Activated naive CD4-positive, alpha-beta T cell treated with anti-CD3 and anti-CD28 coated beads, Interleukin-2, amount 50 U/mL, for 24 hours (primary cell): ENCODE results near the gene TEP1.
"Not testable (repeated sequence)": the region's sequence is repeated elsewhere in the genome, so short reads cannot be mapped to it uniquely, and the experiment has no call there.

ENCODE experiments used
- H3K27ac Mint-ChIP-seq: one replicate; pipeline ENCODE4 v1.8.0; 2021; ENCODE audit warnings: mild to moderate bottlenecking, mixed read lengths
- H3K27me3 Mint-ChIP-seq: one replicate; pipeline ENCODE4 v1.8.0; 2021; ENCODE audit warnings: mixed read lengths
- H3K36me3 Mint-ChIP-seq: one replicate; pipeline ENCODE4 v1.8.0; 2021; ENCODE audit warnings: mixed read lengths
- H3K4me1 Mint-ChIP-seq: one replicate; pipeline ENCODE4 v1.8.0; 2021; ENCODE audit warnings: mixed read lengths
- H3K4me3 Mint-ChIP-seq: one replicate; pipeline ENCODE4 v1.8.0; 2021; ENCODE audit warnings: mild to moderate bottlenecking, mixed read lengths
- H3K9me3 Mint-ChIP-seq: one replicate; pipeline ENCODE4 v1.8.0; 2021; ENCODE audit warnings: mixed read lengths

TEP1 gene

DNA sequence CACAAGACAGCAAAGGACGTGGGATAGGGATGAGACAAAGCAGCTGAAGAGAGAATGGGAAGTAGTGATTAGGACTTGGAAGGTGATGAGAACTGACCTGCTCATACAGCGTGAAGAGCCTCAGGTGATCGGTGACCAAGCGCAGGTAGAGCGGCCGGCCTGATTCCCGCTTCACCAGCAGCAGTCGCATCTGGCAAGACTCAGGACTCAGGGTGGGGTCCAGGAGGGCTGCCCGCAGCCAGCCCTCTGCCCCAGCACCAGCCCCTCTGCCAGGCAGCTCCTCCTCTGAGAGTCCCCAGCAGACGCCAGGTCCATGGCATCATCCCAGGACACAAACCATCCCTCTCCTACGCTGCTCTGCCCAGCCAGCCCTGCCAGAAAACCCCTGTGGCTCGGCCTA is 30.8 kb downstream of the TEP1 start:
- Mint-ChIP-seq H3K4me1 (no peaks in the 10 kb centered on the region), H3K9me3 (no peaks in the 10 kb centered on the region), H3K27ac (peak overlapping the region; percentile 68), H3K27me3 (no peaks in the 10 kb centered on the region), H3K36me3 (peaks cover 12% of the 10 kb centered on the region), H3K4me3 (no peak overlapping the region)

DNA sequence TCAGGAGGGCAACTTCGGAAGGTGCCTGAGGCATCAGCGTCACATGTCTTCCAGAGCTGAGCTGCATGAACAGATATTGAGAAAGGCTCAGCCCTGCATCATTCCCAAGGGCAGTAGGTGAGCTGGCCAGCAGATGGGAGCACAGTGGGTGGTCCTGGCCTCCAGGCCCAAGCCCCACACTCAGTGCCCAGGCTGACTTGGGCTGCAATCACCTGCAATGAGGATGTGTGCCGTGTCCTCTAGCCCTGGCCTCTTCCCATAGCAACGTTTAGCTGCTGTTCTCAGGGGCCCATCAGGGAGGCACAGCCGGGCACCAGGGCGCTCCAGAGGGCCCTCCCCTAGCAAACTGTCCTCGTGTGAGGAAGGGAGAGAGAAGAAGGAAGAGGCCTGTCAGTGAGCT is 32.0 kb downstream of the TEP1 start:
- Mint-ChIP-seq H3K27me3 (no peaks in the 10 kb centered on the region), H3K27ac (no peak overlapping the region), H3K36me3 (peaks cover 12% of the 10 kb centered on the region), H3K9me3 (no peaks in the 10 kb centered on the region), H3K4me1 (no peaks in the 10 kb centered on the region), H3K4me3 (no peak overlapping the region)

DNA sequence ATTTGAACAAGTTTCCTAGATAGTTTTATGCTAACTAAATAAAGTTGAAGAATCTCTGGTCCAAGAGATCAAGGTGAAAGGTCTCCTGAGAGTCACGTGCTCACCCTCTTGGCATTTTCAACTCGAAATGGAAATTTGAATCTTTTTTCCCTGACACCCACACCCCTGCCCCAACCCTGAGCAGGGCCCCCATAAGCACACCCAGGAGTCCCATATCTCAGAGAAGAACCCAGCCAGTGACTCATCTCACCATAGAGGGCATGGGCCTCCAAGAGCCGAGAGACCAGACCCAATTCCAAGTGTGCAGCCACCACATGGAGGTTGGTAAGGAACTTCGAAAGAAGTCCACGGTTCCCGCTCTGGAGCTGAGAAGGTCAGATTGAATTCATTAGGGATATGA is 32.6 kb downstream of the TEP1 start:
- H3K27me3 Mint-ChIP-seq: no peaks in the 10 kb centered on the region
- no peaks in the 10 kb centered on the region for H3K9me3 Mint-ChIP-seq
- H3K4me1 Mint-ChIP-seq: no peaks in the 10 kb centered on the region
- peaks cover 12% of the 10 kb centered on the region for H3K36me3 Mint-ChIP-seq
- no peak overlapping the region for H3K4me3 Mint-ChIP-seq
- no peak overlapping the region for H3K27ac Mint-ChIP-seq

DNA sequence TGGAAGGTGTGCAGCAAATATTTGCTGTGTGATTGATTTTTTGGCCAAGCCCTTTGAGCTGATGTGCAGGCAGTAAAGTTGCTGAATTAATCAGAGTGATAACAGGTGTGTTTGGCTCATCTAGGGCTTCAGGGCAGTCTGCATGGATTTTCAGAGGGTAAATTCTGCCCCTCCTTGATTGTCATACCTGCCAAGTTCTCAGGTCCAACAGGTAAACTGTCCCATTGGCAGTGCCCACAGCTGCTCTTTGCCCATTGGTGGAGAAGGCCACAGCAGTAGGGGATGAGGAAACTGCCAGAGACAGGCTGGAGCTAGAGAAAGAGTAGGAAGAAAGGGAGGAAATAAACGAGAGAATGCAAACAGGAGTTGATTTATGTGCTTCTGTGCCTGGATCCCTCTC is 33.6 kb downstream of the TEP1 start:
- Mint-ChIP-seq H3K27ac (no peak overlapping the region), H3K36me3 (peaks cover 12% of the 10 kb centered on the region), H3K4me1 (no peaks in the 10 kb centered on the region), H3K27me3 (no peaks in the 10 kb centered on the region), H3K4me3 (no peak overlapping the region), H3K9me3 (no peaks in the 10 kb centered on the region)

DNA sequence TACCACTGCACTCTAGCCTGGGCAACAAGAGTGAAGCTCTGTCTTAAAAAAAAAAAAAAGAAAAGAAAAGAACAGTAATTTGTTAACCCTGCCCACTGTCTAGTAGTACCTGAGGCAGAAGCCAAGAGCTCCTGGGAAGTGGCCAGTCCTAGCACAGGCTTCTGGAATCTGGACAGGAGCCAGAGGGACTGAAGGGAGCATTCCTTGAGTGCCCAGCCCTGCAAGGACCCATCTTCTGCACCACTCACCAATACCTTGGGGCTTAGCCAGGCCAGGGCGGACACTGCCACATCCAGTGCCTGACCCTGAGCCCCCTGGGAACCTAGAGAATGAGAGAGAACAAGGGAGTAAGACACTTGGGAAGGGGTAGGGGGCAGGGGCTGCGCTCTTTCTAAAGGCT is 36.1 kb downstream of the TEP1 start:
- Mint-ChIP-seq H3K27ac (no peak overlapping the region), H3K4me1 (no peaks in the 10 kb centered on the region)

DNA sequence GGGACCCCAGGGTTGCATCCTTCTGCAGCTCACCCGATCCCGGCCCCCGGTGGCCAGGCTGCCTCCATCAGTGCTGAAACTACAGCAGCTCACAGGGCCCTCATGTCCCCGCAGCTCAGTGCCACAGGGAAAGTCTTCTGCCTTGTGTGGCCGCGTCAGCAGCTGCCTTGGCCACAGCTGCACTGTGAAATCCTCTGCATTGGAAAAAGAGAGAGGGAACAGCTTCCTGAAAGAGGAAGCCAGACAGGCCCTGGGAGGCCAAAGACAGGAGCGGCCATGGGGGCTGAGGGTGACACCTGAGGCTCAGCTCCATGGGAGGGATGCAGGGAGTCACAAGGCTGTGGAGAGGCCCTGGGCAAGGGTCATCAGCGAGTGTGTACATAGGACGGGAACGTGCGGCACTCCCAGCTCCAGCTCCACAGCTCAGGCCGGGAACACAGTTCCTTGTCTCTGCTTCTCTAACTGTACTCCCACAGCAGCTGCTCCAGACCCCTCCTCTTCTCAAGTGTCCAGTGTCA is 37.2 kb downstream of the TEP1 start:
- Mint-ChIP-seq H3K36me3 (peaks cover 15% of the 10 kb centered on the region), H3K4me1 (no peaks in the 10 kb centered on the region), H3K27ac (no peak overlapping the region), H3K27me3 (no peaks in the 10 kb centered on the region), H3K4me3 (no peak overlapping the region), H3K9me3 (no peaks in the 10 kb centered on the region)

More for the DNA sequence above, 36.1 kb downstream of the TEP1 start:
- no peaks in the 10 kb centered on the region for H3K27me3 Mint-ChIP-seq
- H3K4me3 Mint-ChIP-seq: no peak overlapping the region
- H3K36me3 Mint-ChIP-seq: peaks cover 12% of the 10 kb centered on the region
- H3K9me3 Mint-ChIP-seq: no peaks in the 10 kb centered on the region

DNA sequence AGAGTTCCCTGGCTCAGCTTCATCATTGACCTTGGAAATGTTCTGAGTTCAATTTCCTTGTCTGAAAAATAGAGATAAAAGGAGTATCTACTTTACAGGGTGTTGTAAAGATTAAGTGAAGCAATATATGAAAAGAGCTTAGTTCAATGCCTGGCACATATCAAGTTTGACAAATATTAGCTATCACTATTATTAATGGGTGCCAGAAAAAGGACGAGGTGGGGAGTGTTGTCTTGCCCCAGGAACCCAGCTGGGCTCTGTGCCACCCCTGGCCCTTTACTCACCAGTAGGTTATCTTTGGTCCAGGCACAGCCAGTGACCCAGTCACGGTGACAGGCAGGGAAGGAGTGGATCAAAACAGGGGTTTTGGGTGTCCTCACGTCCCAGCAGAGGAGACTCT is 37.8 kb downstream of the TEP1 start:
- no peaks in the 10 kb centered on the region for H3K27me3 Mint-ChIP-seq
- no peak overlapping the region for H3K27ac Mint-ChIP-seq
- peaks cover 12% of the 10 kb centered on the region for H3K36me3 Mint-ChIP-seq
- H3K4me1 Mint-ChIP-seq: no peaks in the 10 kb centered on the region
- H3K9me3 Mint-ChIP-seq: no peaks in the 10 kb centered on the region
- H3K4me3 Mint-ChIP-seq: no peak overlapping the region

- peaks cover 26% of the 10 kb centered on the region for H3K36me3 Mint-ChIP-seq
- no peak overlapping the region for H3K4me3 Mint-ChIP-seq
- H3K4me1 Mint-ChIP-seq: peaks cover 3% of the 10 kb centered on the region
- no peaks in the 10 kb centered on the region for H3K27me3 Mint-ChIP-seq
- no peak overlapping the region for H3K27ac Mint-ChIP-seq
- H3K9me3 Mint-ChIP-seq: no peaks in the 10 kb centered on the region
Observed at GRCh38 chr14:20372796-20373195, 40.5 kb downstream of the TEP1 start.

DNA sequence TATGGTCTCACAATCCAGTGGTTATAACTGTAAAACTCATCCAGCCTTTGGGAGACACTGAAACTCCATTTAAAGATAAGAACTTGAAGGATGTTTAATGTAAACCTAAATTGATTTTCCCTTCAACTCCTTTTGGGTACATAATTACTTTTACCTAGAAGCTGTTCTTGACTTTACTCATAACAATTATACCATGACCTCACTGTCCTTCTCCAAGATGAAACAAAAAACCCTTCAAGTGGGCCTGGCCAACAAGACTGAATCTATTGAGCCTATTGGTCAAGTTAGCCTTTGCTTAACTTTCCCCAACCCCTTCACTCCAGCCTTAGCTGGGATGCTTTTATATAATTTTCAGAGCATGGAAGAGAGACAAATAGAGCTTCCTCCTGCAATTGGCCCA is 47.4 kb downstream of the TEP1 start:
- H3K4me3 Mint-ChIP-seq: no peak overlapping the region
- H3K36me3 Mint-ChIP-seq: peaks cover 18% of the 10 kb centered on the region
- no peak overlapping the region for H3K27ac Mint-ChIP-seq
- H3K4me1 Mint-ChIP-seq: peaks cover 4% of the 10 kb centered on the region
- no peaks in the 10 kb centered on the region for H3K9me3 Mint-ChIP-seq
- no peaks in the 10 kb centered on the region for H3K27me3 Mint-ChIP-seq

- H3K27ac Mint-ChIP-seq: peak overlapping the region; percentile 85
Observed at GRCh38 chr14:20358474-20358873, 54.8 kb downstream of the TEP1 start.

GRCh38 chr14:20356422-20356821 is 56.9 kb downstream of the TEP1 start:
- H3K27ac Mint-ChIP-seq: no peak overlapping the region
- H3K4me1 Mint-ChIP-seq: peaks cover 4% of the 10 kb centered on the region
- no peaks in the 10 kb centered on the region for H3K9me3 Mint-ChIP-seq
- no peaks in the 10 kb centered on the region for H3K27me3 Mint-ChIP-seq
- H3K36me3 Mint-ChIP-seq: peaks cover 12% of the 10 kb centered on the region
- no peak overlapping the region for H3K4me3 Mint-ChIP-seq

More at GRCh38 chr14:20358474-20358873, 54.8 kb downstream of the TEP1 start:
- not testable (repeated sequence) for H3K9me3 Mint-ChIP-seq, H3K27me3 Mint-ChIP-seq, H3K4me3 Mint-ChIP-seq, H3K4me1 Mint-ChIP-seq
- peaks cover 12% of the 10 kb centered on the region for H3K36me3 Mint-ChIP-seq

- Mint-ChIP-seq H3K27me3 (no peaks in the 10 kb centered on the region), H3K9me3 (no peaks in the 10 kb centered on the region), H3K27ac (no peak overlapping the region), H3K36me3 (peaks cover 6% of the 10 kb centered on the region), H3K4me1 (no peaks in the 10 kb centered on the region), H3K4me3 (no peak overlapping the region)
Observed at GRCh38 chr14:20350860-20351259, 62.4 kb downstream of the TEP1 start.

DNA sequence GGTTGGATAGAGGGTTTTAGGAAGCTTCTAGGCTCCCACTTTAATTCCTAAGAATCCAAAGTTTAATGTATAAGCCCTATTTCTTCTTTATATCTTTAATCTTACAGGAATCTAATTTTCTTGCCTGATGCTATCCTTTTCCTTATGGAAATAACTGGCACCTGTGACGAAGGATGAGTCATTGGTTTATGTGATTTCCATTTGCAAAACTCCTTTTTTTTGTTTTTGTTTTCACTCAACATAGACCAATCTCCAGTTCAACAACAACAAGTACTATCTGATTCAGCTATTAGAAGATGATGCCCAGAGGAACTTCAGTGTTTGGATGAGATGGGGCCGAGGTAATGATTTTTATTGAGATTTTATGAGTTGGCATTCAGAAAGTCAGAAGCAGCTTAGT is 63.0 kb downstream of the TEP1 start:
- Mint-ChIP-seq H3K9me3 (no peaks in the 10 kb centered on the region), H3K27ac (no peak overlapping the region), H3K4me3 (no peak overlapping the region), H3K4me1 (peaks cover 4% of the 10 kb centered on the region), H3K27me3 (no peaks in the 10 kb centered on the region), H3K36me3 (peaks cover 7% of the 10 kb centered on the region)

GRCh38 chr14:20347747-20348146 is 65.6 kb downstream of the TEP1 start:
- Mint-ChIP-seq H3K27ac (no peak overlapping the region), H3K36me3 (peaks cover 5% of the 10 kb centered on the region), H3K9me3 (no peaks in the 10 kb centered on the region), H3K4me3 (no peak overlapping the region), H3K27me3 (no peaks in the 10 kb centered on the region), H3K4me1 (peaks cover 10% of the 10 kb centered on the region)

DNA sequence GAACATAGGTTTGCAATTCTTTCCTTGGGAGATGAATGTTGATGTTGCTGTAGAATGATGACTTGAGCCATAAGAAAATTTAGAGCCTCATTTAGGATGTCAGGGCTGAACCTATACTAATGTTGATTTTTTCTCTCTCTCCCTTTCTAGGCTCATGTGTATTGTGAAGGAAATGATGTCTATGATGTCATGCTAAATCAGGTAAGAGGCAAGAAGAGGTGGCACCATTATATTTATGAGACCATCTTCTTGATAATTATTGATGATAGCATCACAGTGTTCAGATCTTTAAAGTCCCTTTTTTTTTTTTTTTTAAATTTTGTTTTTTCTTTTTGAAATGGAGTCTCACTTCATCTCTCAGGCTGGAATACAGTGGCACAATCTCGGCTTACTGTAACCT is 66.6 kb downstream of the TEP1 start:
- no peak overlapping the region for H3K4me3 Mint-ChIP-seq
- H3K9me3 Mint-ChIP-seq: no peaks in the 10 kb centered on the region
- H3K27ac Mint-ChIP-seq: no peak overlapping the region
- peaks cover 5% of the 10 kb centered on the region for H3K36me3 Mint-ChIP-seq
- no peaks in the 10 kb centered on the region for H3K27me3 Mint-ChIP-seq
- H3K4me1 Mint-ChIP-seq: peaks cover 10% of the 10 kb centered on the region

DNA sequence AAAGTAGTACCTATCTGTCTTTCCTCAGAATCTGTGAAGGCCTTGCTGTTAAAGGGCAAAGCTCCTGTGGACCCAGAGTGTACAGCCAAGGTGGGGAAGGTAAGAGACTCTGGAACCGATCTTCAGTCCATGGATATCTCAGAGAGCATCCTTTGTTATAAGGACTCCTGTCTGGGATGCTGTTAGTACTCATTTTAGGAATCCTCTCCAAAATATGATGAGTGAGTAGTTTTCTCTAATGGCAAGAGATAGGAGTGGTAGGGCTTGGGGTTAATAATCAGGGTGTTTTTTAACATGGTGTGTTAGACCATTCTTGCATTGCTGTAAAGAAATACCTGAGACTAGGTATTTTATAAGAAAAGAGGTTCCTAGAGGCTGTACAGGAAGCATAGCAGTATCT is 67.9 kb downstream of the TEP1 start:
- Mint-ChIP-seq H3K9me3 (no peaks in the 10 kb centered on the region), H3K4me1 (peaks cover 10% of the 10 kb centered on the region), H3K27ac (peak overlapping the region; percentile 57), H3K4me3 (no peak overlapping the region), H3K36me3 (peaks cover 5% of the 10 kb centered on the region), H3K27me3 (no peaks in the 10 kb centered on the region)

DNA sequence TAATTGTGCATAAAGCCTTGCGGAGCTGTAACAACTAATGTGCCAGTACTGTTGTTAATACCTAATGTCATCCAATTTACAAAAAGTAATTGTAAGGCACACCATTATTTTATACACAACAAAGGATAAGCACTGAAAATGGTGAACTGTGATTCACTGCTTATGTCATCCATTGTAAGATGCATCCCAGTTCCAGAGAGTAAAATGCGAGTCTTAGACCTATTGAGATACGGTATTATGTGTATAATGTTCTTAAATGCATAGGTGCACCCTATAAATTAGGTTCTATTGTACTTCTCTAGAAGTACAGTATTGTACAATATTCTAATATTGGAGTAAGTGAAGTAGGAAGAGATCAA is 69.5 kb downstream of the TEP1 start:
- Mint-ChIP-seq H3K4me1 (peaks cover 10% of the 10 kb centered on the region), H3K9me3 (no peaks in the 10 kb centered on the region), H3K4me3 (peak overlapping the region; percentile 89), H3K27ac (peak overlapping the region; percentile 93), H3K36me3 (peaks cover 2% of the 10 kb centered on the region), H3K27me3 (no peaks in the 10 kb centered on the region)
